GM19467 (cell line): Measurements from ENCODE around the gene CCDC47.
A peak's percentile ranks its signal among the peaks of the same experiment; 100 is the strongest.

Source experiments
- ATAC-seq: cut with Tn5 transposase; IDR thresholded peaks from one replicate; pipeline ENCODE4 v1.9.1; 2021; ENCODE audit warnings: mild to moderate bottlenecking, moderate library complexity; ENCODE audit not compliant: unreplicated experiment

Gene CCDC47

DNA sequence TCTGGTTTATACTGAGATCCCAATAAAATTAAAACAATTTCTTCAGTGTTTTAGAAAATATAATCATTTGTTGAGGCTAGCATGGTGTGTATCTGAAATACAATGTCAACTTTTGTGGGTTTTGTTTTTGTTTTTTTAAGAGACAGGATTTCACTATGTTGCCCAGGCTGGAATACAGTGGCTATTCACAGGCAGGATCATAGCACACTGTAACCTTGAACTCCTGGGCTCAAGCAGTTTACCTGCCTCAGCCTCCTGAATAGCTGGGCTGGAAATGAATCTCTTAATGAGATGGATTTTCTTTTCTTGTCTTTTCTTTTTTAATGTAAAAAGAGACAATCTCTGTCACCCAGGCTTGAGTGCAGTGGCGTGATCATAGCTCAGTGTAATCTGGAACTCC is 12.7 kb upstream of the CCDC47 start:
- ATAC-seq: no peak

DNA sequence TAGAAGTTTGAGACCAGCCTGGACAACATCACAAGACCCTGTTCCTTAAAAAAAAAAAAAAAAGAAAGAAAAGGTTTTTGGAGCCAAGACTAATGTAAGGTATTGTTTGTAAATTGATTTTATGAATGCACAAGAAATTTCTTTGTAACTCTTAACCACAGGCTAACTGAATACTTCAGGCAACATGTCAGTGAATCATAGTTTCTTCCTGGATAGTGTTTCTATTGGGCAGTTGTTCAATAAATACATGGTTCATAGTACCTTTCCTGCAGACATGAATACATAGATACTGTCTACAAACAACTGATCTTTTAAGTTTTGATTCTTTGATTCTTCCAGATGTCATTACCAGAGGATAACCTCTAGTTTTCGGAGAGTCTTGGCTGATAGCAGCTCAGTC is 12.2 kb upstream of the CCDC47 start:
- no peak for ATAC-seq

DNA sequence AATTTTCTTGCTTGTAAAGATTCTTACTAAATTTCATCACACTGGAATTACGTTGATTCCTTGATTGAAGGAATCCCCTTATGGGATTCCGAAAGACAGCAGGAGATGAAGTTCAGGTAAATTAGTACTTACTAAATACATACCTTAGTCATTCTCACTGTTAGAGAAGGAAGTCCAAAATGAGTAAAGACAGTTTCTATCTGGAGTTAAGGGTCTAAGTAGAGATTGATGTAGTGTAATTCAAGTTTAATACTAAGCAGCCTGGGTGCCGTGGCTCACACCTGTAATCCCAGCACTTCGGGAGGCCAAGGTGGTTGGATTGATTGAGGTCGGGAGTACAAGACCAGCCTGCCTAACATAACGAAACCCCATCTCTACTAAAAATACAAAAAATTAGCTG is 10.1 kb upstream of the CCDC47 start:
- no peak for ATAC-seq

DNA sequence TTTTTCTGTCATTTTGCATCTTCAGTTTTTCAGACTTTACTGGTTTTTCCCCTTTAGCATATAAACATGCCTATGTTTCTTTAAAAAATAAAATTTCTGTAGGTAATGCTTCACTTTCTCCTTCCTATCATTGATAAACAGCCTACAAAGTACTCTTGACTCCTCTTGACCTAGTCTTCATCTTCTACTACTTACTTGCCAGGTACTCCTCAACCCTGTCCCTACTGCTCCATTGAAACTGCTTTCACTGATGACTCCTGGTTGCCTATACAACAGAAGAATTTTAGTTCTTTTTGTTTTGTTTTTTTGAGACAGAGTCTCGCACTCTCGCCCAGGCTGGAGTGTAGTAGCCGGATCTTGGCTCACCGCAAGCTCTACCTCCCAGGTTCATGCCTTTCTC is 7.5 kb upstream of the CCDC47 start:
- no peak for ATAC-seq

DNA sequence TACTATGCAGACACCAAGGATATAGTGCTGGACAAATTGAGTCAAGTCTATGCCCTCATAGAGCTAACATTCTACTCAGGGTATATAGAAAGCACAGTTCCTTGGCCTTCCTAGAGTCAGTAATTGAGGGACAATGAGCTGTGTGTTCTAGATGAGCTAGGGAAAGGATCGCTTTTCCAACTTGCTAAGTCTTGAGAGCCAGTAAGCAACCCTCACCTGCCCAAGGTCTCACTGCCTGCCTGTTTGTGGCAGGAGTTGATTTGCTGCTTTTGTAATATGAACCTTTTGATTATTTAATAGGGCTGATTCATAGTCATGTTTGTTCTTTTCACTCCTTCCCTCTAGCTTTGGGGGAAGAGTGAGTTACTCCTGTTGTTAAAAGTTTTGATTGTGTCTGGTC is 7.1 kb upstream of the CCDC47 start:
- ATAC-seq: no peak

DNA sequence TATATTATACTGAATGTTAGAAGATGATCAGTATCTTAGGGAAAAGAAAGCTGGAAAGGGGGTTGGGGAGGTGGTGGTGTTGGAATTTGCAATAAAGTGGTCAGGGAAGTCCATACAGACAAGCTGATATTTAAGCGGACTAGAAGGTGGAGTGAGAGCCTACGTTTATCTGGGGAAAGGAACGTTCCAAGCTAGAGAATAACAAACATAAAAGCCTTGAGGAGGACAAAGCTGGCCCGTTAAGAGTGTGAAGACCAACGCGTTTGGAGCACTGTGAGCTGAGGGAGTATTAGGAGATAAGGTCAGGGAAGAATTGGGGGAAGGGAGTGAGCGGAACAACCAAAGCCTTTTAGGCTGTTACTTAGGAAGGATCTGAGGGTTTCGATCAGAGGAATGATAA is 2.0 kb upstream of the CCDC47 start:
- ATAC-seq: no peak

DNA sequence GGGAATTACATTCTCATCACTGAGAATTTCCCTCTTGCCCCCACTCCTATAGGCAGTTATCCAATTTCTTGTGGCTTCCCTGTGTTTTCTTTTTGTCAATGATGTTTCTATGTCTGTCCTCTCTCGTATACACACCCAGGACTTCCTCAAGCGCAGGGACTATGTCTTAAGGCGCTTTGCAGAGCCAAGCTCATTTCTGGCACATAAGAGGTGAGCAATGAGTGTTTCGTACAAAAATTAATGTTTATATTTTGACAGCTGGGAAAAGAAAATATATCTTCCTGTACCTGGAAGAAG is 1.5 kb upstream of the CCDC47 start:
- ATAC-seq: no peak

DNA sequence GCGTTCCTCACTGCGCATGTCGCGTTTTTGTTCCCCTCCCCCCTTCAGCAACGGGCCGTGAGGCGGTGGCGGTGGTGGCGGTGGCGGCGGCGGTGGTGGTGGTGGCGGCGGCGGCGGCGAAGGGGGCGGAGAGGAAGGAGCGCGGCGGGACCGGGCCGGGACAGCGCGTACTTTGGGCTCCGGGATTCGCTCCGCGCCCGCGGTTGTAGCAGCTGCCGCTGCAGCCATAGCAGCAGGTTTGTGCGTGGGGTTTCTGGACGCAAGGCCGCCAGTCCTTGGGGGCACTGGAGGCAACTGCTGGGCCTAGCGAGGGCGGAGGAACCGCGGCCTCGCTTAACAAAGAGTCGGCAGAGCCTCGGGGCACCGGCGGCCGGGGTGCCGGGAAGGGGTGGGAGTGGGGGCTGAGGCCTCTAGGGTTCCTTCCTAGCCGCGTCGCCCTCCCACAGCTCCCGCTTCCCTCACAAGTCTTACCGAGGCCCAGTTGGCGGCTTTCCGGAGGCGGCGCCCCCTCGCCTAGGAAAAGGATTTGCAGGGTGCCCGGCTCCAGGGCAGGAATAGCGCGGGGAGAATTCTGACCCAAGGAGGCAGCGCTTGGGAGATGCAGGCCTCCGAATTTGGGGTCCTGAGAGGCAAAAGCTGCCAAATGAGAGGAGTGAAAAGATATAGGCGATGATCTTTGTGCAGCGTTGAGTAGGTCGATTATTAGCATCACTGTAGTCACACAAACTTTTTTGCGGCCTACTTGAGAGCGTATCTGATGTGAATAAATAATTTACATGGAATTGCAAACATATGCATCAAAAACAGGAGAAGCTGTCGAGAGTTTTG is 958 bp upstream of the CCDC47 start, which contains the start of gene DDX42:
Gene DDX42 (plus strand): TSS at position 30 of the 828 bp plus-strand sequence. CDS start 12,880 bp downstream, outside the sequence.
- ATAC-seq: peak; percentile 4

DNA sequence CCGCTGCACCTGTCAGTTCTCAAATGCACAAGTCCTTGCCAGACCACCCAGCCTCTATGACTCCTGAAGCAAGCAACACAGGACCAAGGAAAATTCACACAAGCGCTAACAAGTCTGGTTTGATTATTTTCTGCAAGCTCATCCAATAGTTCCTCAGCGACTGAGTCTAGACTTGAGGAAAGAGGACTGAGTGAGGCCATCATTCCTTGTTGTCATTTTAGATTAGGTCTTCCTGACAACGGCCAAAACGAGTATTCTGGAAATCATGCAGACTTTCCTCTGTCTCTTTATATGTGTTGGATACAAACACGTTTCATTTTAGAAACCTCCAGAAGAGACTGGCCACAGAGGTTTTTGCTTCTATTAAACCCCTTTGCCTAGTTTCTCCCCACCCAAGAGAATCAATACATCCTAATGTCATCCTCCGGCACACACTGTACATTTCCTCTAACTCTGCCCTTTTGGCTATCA is 561 bp downstream of the CCDC47 start:
- no peak for ATAC-seq

DNA sequence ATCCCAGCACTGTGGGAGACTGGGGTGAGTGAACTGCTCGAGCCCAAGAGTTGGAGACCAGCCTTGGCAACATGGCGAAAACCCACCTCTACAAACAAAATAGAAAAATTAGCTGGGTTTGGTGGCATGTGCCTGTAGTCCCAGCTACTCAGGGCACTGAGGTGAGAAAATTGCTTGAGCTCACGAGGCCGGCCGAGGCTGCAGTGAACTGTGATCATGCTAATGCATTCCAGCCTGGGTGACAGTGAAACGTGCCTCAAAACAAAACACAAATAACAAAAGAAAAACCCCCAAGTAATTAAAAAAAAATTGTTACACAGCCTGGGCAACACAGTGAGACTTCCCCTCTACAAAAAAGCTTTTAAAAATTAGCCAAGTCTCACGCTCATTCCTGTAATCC is 5.0 kb downstream of the CCDC47 start:
- ATAC-seq: no peak

DNA sequence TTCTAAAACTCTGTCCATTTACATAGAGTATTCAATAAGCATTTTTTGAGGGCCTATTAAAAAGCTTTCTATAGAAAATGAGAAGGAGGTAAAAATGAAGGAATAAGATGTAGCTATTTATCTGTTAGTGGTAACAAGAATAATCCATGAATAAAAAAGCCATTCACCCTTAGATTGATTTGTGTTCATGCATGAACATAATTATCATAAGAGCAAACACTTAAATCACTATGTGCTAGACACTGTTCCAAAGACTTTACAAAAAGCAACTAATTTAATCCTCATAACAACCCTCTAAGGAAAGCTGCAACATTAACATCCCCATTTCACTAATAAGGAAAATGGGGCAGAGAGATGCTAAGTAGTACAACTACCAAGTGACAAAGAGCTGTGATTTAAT is 6.6 kb downstream of the CCDC47 start:
- no peak for ATAC-seq

DNA sequence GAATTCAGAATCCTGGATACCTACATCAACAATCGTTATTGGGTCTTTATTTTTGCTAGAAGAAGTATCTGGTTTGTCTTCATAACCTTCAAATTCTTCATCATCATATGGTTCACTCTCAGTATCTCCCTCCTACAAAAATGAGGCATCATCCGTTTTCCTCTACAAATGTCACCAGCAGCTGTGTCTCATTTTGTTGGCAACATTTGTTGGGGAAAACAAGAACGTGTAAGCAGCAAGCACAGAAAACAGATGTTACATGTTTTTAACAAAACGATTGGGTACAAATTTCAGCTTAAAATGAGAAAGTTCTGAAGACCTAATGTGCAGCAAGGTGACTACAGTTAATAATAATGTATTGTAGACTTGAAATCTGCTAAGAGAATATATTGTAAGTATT is 8.7 kb downstream of the CCDC47 start:
- no peak for ATAC-seq

DNA sequence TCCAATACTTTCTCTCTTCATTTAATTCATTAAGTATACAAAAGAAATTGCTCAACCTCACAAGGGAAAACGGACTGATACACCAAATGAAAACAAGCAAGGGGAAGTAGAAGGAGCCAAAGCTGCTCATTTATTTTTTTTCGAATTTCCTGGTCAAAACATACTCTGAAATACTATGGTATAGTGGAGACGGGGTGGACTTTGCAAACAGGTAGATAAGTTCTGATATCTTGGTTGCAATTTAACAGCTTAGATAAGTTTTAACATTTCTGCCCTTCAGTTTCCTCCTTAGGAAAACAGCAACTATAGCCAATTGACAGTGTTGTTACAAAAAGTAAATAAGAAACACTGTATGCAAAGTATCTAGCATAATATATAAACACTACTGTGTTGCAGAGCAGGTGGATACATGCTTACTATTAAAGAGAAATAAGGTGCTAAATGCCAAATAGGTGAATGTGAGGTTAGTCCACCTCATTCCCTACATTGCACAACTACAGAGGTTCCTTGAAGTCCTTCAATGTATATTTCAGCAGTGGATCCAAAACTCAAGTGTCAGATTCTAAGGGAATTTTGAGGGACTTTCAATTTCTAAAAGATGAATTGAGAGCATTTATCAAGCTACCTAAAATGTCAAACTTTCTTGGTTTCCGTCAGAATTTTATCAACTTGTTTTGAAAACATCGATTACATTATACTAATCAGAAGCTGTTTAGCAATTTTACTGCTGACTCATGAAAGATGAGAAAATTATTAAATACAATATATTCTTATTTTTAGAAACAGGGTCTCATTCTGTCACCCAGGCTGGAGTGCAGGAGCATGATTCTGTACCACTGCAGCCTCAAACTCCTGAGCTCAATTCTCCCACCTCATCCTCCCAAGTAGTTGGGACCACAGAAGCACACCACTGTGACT is 11.0 kb downstream of the CCDC47 start:
- ATAC-seq: no peak

DNA sequence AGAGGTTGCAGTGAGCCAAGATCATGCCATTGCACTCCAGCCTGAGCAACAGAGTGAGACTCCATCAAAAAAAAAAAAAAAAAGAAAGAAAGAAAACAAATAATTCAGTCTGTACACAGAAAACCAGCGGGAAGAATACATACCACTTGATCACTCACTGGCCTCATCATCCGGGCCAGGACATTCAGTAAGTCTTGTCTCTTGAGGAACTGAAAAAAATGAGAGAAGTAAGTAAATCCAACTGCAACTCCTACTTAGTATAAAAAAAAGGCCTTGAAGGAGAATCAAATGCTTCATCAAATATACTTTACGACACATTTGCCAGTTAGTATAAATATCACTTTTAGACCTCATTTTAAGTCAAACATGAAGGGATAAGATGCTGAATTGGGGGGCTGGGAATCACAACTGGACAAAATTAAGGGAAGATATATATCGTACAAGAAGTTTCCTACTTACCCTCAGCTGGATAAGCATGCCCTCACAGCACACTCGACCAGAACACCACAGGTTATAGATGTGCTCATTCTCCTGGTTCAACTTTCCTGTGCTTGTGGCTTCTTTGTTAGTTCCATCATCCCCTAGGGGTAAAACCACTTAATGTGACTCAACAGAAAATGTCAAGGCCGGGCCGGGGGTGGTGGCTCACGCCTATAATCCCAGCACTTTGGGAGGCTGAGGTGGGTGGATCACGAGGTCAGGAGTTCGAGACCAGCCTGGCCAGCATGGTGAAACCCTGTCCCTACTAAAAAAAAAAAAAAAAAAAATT is 12.4 kb downstream of the CCDC47 start:
- no peak for ATAC-seq

DNA sequence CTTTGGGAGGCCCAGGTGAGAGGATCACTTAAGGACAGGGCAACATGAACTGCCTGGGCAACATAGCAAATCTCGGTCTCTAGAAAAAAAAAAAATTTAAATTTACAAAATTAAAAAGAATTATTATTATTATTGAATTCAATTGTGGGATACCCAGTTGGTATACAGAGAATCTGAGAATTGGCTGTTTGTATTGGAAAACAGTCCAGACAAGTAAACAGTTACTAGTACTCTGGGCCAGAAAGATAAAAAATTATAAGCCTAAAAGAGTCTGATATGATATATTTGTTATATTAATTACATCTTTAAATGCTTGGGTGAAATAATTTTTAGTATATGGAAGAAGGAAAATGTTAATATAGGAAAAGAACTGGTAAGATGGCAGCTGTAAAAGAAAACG is 15.0 kb downstream of the CCDC47 start:
- no peak for ATAC-seq

DNA sequence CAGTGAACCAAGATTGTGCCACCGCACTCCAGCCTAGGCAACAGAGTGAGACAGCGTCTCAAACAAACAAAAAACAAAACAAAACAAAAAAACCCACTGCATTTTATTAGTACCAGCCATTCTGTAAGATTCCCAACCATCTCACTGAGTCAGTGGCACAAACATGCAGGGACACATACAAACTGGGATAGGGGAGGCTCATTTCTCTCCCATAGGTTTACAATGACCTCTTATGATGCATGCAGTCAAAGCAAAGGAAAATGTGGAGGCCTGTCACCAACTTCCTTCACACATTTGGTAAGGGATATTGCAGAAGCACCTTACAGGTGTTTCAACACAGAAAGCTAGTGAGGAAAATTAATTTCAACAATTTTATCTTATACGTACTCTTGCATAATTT is 19.4 kb downstream of the CCDC47 start:
- no peak for ATAC-seq

DNA sequence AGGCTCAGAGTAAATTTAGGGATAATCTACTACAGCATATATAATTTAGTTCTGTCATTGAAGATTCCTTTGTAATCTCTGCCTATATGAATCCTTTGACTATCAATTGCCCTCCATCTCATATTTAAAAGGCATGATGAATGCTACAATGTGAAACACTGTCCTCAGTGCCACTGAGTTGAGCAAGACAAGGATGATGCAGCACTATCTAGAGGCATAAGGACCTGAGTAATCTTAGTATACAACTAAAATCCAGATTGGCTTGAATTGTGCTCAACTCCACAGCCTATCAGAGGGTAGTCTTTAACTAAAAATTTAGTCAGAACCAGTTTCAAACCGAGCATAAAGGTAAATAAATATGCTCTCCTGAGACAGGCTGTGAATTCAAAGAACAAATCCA is 20.2 kb downstream of the CCDC47 start:
- no peak for ATAC-seq

DNA sequence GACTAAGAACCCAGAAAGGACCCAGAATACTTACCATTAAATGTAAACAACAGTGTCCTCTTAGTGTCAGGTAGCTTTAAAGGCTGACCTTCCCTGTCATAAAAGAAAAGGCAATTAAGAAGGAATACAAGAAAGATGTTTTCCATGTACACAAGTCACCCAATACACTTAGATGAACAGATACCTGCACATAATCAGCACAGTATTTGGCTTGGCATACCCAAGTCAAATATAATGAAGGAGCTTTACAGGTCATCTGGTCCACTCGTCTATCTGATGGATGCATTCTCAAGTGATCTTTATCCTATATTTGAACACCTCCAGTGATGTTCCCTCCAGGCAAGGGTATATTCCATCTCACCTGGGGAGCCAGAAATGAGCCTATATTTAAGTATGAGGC is 20.7 kb downstream of the CCDC47 start:
- ATAC-seq: no peak

DNA sequence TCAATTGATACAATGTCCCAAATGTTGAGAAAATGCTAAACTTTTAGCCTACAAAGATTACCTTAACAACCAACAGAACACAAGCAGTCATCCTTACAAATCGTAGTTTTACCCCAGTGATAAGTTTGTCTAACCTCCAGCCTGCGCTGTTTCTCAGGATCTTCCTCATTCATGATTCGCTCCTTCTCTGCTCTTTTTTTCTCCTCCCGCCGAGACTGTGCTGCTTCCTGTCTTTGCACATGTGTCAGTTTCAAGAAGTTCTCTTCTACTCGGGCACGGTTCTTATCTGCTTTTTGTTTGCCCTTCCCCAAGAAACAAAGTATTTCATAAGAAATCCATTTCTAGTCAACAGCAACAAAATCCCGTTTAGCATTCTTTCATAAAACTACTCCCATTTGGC is 21.6 kb downstream of the CCDC47 start:
- ATAC-seq: no peak

DNA sequence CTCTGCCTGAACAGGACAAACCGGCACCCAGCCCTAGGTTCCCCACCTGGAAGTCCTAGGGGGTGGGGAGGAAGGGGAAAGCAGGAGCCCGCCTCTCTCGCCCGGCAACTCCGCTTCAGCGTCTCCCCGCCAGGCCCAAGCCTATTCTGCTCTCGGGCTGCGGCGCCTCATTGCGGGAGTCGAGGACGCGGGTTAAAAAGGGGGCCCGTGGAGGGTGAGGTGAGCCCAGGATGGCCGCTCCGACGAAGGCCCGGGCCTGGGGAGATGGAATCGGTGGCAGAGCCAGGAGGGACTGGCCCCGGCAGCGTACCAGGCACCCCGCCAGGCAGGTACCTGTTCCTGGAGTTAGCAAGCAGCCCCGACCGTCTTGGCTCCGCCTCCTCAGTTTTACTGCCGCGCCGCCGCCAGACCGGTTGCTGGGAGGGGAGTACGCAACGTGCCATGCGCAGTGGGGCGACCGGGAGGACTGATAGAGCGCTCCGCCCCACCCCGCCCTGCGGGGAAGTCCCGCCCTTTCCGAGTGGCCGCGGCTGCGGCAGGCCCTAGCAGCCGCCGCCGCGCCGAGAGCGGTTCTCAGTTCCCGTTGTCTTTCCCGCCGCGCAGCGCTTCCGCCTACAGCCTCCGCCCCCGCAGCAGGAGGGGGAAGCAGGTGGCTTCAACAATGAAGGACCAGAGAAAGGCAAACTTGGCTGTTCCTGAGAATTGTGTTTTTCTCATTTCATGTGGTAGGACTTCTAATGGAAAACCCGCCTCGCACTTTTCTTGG is 31.8 kb downstream of the CCDC47 start, which contains the start of gene STRADA:
Gene STRADA (minus strand): TSS at position 392 of the 766 bp plus-strand sequence. CDS start 13,430 bp downstream, outside the sequence.
- ATAC-seq: peak; percentile 86

DNA sequence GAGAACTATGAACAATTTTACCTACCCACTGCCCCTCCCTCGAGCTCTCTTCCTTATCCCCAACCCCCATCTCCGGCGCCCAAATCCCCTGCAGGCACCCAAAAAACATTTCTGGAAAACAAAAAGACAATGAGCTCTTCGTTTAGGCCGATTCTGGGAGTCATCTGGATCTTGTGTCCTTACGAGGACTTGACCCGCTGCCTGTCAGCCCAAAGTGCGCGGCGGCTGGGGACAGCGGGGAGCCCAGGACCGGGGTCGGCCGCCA is 32.3 kb downstream of the CCDC47 start:
- no peak for ATAC-seq
